Measurements from ENCODE around the gene ACVR2A. TPM values are rescaled to one million over a fixed set of nuclear protein-coding genes. Genes with fewer than 3 reads are reported as not detected.
A peak's percentile ranks its signal among the peaks of the same experiment; 100 is the strongest.

The ACVR2A gene
- total and polyA plus RNA-seq, 2 experiments from 2014 or later = 24.0 to 33.1 TPM

- H3K9ac ChIP-seq = no peak overlapping the region
- TF ChIP-seq EZH2phosphoT487 (IDR thresholded peaks at IDR 0.05; ENCODE audit: insufficient read depth, low read depth) = no peak
- TF ChIP-seq EZH2 (IDR thresholded peaks at IDR 0.05; ENCODE audit: insufficient read depth, poor library complexity, severe bottlenecking) = no peak
Measured at GRCh38 chr2:147882631-147883030, 37.8 kb downstream of the ACVR2A start.

DNA sequence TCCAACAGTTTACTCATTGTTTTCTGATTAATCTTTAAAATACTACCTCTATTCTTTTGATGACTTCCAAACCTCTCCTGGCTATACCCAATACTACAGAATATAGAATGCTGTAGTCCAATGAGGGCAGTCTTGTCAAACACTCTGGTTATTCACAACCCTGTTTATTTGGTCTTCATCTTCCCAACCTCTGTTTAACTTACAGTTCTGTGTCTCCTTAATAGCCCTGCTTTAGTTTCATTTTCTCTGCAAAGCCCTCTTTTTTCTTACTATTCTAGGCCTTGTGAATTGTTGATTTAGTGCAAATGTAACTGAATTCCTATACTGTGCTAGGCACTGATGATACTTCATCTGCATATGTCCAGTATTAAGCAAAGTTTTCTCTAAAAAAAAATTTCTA is 40.0 kb downstream of the ACVR2A start:
- H3K9me3 ChIP-seq (ENCODE audit: low read depth) = no peaks in the 10 kb centered on the region
- peaks cover 24% of the 10 kb centered on the region; the same call in 1 of the 2 replicates for H4K20me1 ChIP-seq (ENCODE audit: insufficient read depth)
- peak overlapping the region; percentile 7 for H3K4me2 ChIP-seq (ENCODE audit: unreplicated experiment)
- no peak overlapping the region for H2AFZ ChIP-seq
- peaks cover 4% of the 10 kb centered on the region; the same call in 1 of the 2 replicates for H3K4me1 ChIP-seq (ENCODE audit: insufficient read depth)
- no peaks in the 10 kb centered on the region for H3F3A ChIP-seq (ENCODE audit: insufficient read depth)
- no peak overlapping the region for H3K4me3 ChIP-seq
- H3K27me3 ChIP-seq (replicated peaks; ENCODE audit: insufficient read depth) = no peaks in the 10 kb centered on the region
- H3K27ac ChIP-seq = no peak overlapping the region
- in situ Hi-C loops (cut with MboI) = no loop called here
- peaks cover 100% of the 10 kb centered on the region for H3K79me2 ChIP-seq (ENCODE audit: insufficient read depth)
- H3K36me3 ChIP-seq (ENCODE audit: low read depth) = no peaks in the 10 kb centered on the region
- no peak for DNase-seq
- TF ChIP-seq EZH2phosphoT487 (IDR thresholded peaks at IDR 0.05; ENCODE audit: insufficient read depth, low read depth) = no peak
- no peak for TF ChIP-seq EZH2 (IDR thresholded peaks at IDR 0.05; ENCODE audit: insufficient read depth, poor library complexity, severe bottlenecking)
- no peaks in the 10 kb centered on the region; the same call in 1 of the 2 replicates for H3K9me2 ChIP-seq (ENCODE audit: insufficient read depth)
- no peak overlapping the region for H3K9ac ChIP-seq

More at GRCh38 chr2:147882631-147883030, 37.8 kb downstream of the ACVR2A start:
- peaks cover 100% of the 10 kb centered on the region for H3K79me2 ChIP-seq (ENCODE audit: insufficient read depth)
- no peaks in the 10 kb centered on the region; the same call in 1 of the 2 replicates for H3K9me2 ChIP-seq (ENCODE audit: insufficient read depth)
- no peak overlapping the region for H3K27ac ChIP-seq
- peaks cover 18% of the 10 kb centered on the region; the same call in 1 of the 2 replicates for H4K20me1 ChIP-seq (ENCODE audit: insufficient read depth)
- in situ Hi-C loops (cut with MboI) = no loop called here
- no peaks in the 10 kb centered on the region for H3F3A ChIP-seq (ENCODE audit: insufficient read depth)
- H3K4me2 ChIP-seq (ENCODE audit: unreplicated experiment) = no peak overlapping the region
- H3K27me3 ChIP-seq (replicated peaks; ENCODE audit: insufficient read depth) = no peaks in the 10 kb centered on the region
- H3K4me3 ChIP-seq = no peak overlapping the region
- H3K36me3 ChIP-seq (ENCODE audit: low read depth) = no peaks in the 10 kb centered on the region
- no peak for DNase-seq
- H3K9me3 ChIP-seq (ENCODE audit: low read depth) = no peaks in the 10 kb centered on the region
- H2AFZ ChIP-seq = no peak overlapping the region
- H3K4me1 ChIP-seq (ENCODE audit: insufficient read depth) = peaks cover 4% of the 10 kb centered on the region; the same call in 1 of the 2 replicates

DNA sequence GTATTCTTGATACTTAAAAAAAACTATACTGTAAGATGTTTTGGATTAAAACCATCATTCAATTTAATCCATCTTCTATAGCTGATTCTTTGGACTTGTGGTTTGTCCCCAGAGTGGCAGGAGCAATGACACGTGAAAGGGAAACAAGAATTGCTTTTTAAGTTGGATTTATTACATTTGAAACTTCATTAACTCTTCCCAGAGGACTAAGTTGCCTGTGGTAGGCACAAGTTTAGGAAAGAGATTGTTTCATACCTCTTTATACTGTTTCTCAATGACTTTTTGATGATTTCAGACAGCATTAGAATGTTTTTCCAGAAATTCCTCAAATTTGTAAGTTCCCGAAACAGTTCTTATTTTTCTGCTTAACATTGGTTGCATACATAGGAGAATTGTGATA is 41.3 kb downstream of the ACVR2A start:
- no peak for DNase-seq
- Histone ChIP-seq H3K4me2 (ENCODE audit: unreplicated experiment) (no peak overlapping the region), H3K79me2 (ENCODE audit: insufficient read depth) (peaks cover 100% of the 10 kb centered on the region), H3K27me3 (replicated peaks; ENCODE audit: insufficient read depth) (no peaks in the 10 kb centered on the region), H2AFZ (no peak overlapping the region), H3K4me3 (no peak overlapping the region), H3K36me3 (ENCODE audit: low read depth) (no peaks in the 10 kb centered on the region), H3K9me2 (ENCODE audit: insufficient read depth) (no peaks in the 10 kb centered on the region; the same call in 1 of the 2 replicates), H4K20me1 (ENCODE audit: insufficient read depth) (peaks cover 17% of the 10 kb centered on the region; the same call in 1 of the 2 replicates), H3K4me1 (ENCODE audit: insufficient read depth) (peaks cover 4% of the 10 kb centered on the region; the same call in 1 of the 2 replicates), H3K27ac (no peak overlapping the region), H3K9ac (no peak overlapping the region), H3K9me3 (ENCODE audit: low read depth) (no peaks in the 10 kb centered on the region), H3F3A (ENCODE audit: insufficient read depth) (no peaks in the 10 kb centered on the region)
- in situ Hi-C loops (cut with MboI) = no loop called here
- no peak for TF ChIP-seq EZH2phosphoT487 (IDR thresholded peaks at IDR 0.05; ENCODE audit: insufficient read depth, low read depth)
- no peak for TF ChIP-seq EZH2 (IDR thresholded peaks at IDR 0.05; ENCODE audit: insufficient read depth, poor library complexity, severe bottlenecking)
- 65 to 66% methylated on average over 2 of the region's 2 CpGs for WGBS, 2 experiments (ENCODE audit: low coverage in 1 of 2, low lambda C conversion rate in 2 of 2, missing lambda C conversion rate in 2 of 2)

DNA sequence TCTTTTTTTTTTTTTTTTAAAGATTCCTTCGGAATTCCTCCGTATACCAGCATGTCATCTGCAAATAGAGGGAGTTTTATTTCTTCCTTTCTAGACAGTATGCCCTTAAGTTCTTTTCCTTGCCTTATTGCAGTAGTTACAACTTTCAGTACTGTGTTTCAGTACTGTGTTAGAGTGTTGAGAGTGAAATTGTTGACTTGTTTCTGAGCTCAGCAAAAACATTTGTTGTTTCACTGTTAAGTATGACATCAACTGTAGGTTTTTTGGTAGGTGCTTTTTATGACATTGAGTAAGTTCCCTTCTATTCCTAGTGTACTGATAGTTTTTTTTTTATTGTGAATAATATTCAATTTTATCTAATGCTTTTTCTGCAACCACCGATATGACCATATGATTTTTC is 43.9 kb downstream of the ACVR2A start:
- Histone ChIP-seq H3K9me2 (ENCODE audit: insufficient read depth) (no peaks in the 10 kb centered on the region; the same call in 1 of the 2 replicates), H3F3A (ENCODE audit: insufficient read depth) (no peaks in the 10 kb centered on the region), H4K20me1 (ENCODE audit: insufficient read depth) (peaks cover 20% of the 10 kb centered on the region; the same call in 1 of the 2 replicates), H3K9me3 (ENCODE audit: low read depth) (no peaks in the 10 kb centered on the region), H3K79me2 (ENCODE audit: insufficient read depth) (peaks cover 100% of the 10 kb centered on the region), H3K27me3 (replicated peaks; ENCODE audit: insufficient read depth) (no peaks in the 10 kb centered on the region), H3K9ac (no peak overlapping the region), H3K4me1 (ENCODE audit: insufficient read depth) (peaks cover 4% of the 10 kb centered on the region; the same call in 1 of the 2 replicates), H3K36me3 (ENCODE audit: low read depth) (no peaks in the 10 kb centered on the region), H3K4me3 (no peak overlapping the region), H3K4me2 (ENCODE audit: unreplicated experiment) (no peak overlapping the region), H3K27ac (no peak overlapping the region), H2AFZ (no peak overlapping the region)
- in situ Hi-C loops (cut with MboI) = no loop called here
- no peak for DNase-seq
- 22 to 30% methylated on average over 3 of the region's 3 CpGs for WGBS, 2 experiments (ENCODE audit: low coverage in 1 of 2, low lambda C conversion rate in 2 of 2, missing lambda C conversion rate in 2 of 2)
- no peak for TF ChIP-seq EZH2 (IDR thresholded peaks at IDR 0.05; ENCODE audit: insufficient read depth, poor library complexity, severe bottlenecking)
- no peak for TF ChIP-seq EZH2phosphoT487 (IDR thresholded peaks at IDR 0.05; ENCODE audit: insufficient read depth, low read depth)

GRCh38 chr2:147904051-147904450 is 59.2 kb downstream of the ACVR2A start:
- Histone ChIP-seq H3K4me3 (no peak overlapping the region), H4K20me1 (ENCODE audit: insufficient read depth) (no peaks in the 10 kb centered on the region), H3K79me2 (ENCODE audit: insufficient read depth) (peaks cover 42% of the 10 kb centered on the region), H3K9ac (no peak overlapping the region), H3K9me2 (ENCODE audit: insufficient read depth) (no peaks in the 10 kb centered on the region), H3K36me3 (ENCODE audit: low read depth) (peaks cover 8% of the 10 kb centered on the region; the same call in 1 of the 2 replicates), H3K4me1 (ENCODE audit: insufficient read depth) (no peaks in the 10 kb centered on the region), H3K9me3 (ENCODE audit: low read depth) (no peaks in the 10 kb centered on the region), H3K27ac (no peak overlapping the region), H3K27me3 (replicated peaks; ENCODE audit: insufficient read depth) (no peaks in the 10 kb centered on the region), H3K4me2 (ENCODE audit: unreplicated experiment) (no peak overlapping the region), H3F3A (ENCODE audit: insufficient read depth) (no peaks in the 10 kb centered on the region), H2AFZ (no peak overlapping the region)
- no peak for DNase-seq
- WGBS, 2 experiments (ENCODE audit: low coverage in 1 of 2, low lambda C conversion rate in 2 of 2, missing lambda C conversion rate in 2 of 2) = 95% methylated on average over 4 of the region's 4 CpGs
- TF ChIP-seq EZH2phosphoT487 (IDR thresholded peaks at IDR 0.05; ENCODE audit: insufficient read depth, low read depth) = no peak
- TF ChIP-seq EZH2 (IDR thresholded peaks at IDR 0.05; ENCODE audit: insufficient read depth, poor library complexity, severe bottlenecking) = no peak
- in situ Hi-C loops (cut with MboI) = loop anchor here (10.0 to 25.0 kb wide), 2 partner anchors 817 to 979 kb away; no protein-coding TSS in a partner anchor
